Activated gamma-delta T cell treated with Interleukin-2 at 50 U/mL for 16 hours (primary cell): Measurements from ENCODE around the gene UBA1.

Experiments used
- DNase-seq: peaks from one replicate; pipeline ENCODE4 v3.0.0-alpha.2; 2020

UBA1 gene

DNA sequence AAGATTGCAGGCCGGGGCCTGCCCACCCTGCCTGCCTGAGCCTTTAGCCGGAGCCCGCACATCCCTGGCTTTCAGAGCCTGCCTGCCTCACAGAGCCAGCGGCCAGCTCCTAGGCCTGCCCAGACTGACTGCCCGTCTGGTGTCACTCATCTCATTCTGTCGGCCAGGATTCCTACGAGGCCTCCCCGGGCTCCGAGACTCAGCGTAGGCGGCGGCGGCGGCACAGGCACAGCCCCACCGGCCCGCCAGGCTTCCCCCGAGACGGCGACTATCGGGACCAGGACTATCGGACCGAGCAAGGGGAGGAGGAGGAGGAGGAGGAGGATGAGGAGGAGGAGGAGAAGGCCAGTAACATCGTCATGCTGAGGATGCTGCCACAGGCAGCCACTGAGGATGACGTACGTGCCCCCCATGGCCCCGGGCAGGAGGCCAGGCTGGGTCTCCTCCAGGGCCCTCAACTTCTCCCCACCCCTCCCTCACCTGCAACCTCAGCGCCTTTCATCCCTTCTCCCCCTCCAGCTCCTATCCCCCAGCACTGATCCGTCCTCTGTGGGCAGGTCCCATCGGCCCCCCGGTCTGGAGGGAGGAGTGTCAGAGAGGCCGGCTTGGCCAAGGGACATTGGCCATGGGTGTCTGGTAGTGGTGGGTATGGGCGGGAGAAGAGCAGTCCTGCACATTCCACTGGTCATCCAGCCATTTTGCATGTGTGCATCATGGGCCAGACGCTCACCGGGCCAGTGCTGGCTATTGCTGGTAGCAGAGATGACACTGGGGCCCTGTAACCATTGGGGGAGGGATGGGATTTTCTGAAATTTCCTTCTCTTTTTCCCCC lies 22.6 kb upstream of the UBA1 start:
- DNase-seq = no peak

DNA sequence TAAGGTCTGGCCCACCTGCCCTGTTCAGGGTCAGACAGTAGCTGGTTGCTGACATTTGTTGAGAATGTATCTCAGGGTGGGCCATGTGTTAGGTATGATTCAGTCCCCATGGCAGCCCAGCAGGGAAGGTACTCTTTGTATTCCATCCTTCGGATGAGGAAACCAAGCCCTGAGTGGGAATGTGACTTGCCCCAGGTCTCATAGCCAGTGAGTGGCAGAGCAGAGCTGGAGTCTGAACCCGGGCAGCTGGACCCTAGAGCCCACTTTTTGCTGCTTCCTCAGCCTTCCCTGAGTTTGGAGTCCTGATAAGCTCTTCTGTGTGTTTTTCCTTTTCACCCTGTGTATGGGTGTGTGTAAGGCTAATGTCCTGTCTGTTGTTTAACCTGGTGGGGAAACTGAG lies 21.6 kb upstream of the UBA1 start:
- no peak for DNase-seq

DNA sequence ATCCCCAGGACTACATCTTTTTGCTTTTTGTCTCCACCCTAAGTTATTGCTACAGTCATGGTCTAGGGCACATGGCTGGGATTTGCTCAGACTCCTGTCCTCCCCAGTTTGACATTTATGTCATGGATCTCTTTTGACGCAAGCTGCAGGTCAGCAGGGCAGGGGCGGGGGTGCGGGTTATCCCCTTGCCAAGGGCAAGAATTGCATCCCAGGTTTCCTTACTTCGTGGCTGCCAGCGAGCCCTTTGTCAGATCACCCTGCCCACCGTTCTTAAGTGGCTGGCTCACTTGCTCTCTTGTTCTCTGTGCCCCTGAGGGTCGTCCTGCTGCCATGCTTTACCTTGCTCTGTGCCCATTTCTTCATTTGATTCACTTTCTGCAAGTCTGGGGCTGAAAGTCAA lies 21.1 kb upstream of the UBA1 start:
- no peak for DNase-seq

DNA sequence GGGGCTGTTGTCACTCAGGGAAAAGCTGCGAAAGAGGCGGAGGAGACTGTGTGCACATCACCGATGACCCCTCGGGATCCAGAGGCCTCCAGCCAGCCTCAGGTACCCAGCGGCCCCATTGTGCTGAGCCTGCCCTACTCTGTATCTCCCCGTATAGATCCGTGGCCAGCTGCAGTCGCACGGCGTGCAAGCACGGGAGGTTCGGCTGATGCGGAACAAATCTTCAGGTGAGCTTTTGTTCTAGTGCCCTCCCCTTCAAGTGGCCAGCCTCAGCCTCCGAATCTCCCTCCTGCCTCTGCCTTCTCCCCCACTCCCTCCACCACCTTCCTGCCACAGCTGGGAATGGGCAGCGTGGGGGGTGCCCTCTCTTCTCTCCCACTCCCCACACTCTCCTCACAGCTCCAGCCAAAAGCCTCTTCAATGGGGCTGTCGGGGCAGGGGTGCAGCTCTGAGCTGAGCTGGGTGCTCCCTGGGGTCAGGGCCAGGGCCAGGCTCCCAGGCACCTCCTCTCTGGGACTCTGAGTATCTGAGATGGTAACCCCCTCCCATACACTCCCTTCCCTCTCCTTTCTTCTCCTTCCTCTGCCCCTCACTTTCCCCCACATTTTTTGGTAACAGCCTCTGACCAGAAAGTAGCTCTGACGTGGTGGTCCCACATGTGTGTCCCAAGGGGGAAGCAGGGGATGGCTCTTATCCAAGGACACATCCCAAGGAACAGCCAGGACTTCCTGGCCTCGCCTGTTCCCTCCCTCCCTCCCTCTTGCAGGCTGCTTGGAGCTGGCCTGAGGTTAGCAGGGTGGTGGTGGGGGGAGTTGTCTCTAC lies 20.4 kb upstream of the UBA1 start:
- DNase-seq = no peak

DNA sequence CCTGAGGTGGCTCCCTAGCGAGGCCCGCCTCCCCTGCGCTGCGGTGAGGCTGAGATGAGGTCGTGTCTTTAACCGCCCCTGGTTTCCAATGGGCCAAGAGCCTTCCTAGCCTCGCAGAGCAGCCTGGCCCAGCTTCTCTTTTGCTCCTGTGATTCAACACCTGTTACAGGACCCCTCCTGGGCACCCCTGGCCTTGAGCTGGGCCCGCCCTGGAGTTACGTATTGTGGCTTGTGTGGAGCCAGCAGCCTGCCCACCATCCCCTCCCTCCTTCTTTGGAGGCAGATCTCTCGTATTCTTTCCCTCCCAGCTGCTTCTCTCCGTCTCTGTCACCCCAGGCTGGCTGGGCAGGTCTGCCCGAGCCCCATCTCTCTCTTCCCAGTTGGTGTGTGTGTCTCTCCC lies 19.3 kb upstream of the UBA1 start:
- DNase-seq = no peak

DNA sequence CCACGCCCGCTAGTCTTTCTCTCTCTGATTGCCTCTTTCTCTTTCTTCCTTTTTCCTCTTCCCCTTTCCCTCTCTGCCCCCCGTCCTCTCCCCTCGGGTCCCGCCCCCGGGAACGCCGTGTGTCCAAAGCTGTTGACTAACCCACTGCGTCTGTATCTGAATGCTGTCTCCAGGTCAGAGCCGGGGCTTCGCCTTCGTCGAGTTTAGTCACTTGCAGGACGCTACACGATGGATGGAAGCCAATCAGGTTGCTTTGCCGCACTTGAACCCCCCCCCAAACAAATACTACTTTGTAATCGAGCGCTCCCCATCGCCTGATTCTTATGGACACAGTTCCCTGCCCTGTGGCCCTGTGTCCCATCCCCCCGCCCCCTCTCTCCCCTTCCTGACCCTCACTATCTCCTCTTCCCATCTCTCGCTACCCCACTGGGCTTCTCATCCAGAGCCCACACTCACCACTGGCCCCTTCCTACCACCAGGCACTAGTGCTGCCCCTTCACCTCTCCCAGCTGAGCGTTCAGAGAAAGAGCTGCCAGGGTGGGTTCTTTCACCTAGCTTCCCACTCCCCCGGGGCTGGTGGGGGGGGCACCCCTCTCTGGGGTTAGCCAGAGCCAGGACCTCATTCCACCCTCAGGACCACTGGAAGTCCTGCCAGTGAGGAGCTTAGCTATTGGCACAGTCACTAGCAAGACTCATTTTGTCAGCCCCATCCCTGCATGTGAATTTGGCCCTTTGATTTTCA lies 18.6 kb upstream of the UBA1 start:
- no peak for DNase-seq

DNA sequence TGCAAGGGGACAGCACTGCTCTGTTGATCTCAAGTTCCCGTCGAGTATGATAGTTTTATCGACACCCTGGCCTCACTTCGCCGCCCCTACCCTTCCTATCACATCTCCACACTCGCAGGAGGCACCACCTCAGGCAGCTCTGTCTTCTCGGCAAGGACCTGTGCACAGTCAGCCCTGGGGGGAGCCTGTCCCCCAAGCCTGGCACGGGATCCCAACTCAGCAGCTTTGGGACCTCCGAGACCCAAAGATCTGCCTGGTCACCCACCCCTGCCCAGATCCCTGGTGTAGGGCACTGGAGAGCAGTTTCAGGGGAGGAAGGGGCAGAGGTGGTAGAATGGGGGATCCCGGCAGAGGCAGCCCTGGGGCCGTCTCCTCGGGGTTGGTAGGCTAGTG lies 18.0 kb upstream of the UBA1 start:
- DNase-seq = no peak

DNA sequence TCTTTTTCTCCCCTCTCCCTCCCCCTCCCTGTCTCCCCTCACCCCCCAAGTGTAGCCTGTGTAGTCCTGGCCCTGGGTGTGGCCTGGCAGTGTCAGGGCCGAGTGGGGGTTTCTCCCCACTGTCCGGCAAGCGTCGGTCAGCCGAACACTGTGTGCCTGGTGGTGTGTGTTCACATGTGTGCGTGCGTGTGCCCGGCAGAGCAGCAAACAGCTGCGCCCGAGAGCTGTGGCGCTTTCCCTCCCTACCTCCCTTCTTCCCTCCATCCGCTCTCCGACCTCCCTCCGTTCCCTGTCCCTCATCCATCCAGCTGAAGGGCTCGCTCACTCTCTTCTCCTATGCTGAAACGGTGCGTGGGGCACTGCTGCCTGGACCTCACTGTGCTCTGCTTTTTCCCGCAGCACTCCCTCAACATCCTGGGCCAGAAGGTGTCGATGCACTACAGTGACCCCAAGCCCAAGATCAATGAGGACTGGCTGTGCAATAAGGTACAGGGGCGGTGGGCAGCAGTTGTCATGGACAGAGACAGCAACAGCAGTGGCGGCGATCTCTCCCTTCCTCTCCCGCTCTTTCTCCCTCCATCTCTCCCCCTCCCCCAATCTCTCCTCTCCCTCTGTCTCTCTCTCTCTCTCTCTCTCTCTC lies 17.4 kb upstream of the UBA1 start:
- no peak for DNase-seq

DNA sequence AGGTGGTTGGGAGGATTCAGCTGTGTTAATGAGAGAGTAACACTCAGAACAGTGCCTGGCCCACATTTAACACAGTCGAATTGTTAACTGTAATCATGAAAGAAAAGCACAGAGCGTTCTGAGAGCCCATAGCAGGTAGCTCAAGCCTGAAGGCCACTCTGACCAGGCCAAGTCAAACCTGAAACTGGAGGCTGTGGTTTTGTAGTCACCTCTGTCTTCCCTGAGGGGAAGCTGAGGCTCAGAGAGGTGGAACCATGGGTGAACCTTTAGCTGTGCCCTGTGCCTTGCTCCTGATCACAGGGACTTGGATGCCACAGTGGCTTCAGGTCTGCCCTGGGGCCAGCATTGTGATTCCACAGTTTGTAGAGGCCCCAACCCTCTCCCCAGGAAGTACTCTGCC lies 16.6 kb upstream of the UBA1 start:
- no peak for DNase-seq

DNA sequence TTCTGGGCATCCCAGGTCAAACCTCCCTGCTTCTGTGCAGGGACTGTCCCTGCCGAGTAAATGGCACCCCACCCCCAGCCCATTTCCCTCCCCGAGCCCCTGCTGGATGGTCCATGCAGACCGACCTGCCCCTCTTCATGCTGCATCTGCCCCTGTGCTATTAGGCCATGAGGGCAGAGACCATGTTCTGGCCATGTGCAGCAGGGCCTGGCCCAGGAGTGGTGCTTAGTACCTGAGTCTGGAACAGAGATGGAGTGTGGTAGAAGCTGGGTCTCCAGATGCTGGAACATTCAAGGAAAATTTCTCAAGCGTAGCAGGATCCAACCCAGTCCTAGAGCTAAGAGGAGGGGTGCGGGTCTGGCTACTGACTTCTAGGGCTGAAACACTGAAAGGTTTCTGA lies 15.3 kb upstream of the UBA1 start:
- no peak for DNase-seq

DNA sequence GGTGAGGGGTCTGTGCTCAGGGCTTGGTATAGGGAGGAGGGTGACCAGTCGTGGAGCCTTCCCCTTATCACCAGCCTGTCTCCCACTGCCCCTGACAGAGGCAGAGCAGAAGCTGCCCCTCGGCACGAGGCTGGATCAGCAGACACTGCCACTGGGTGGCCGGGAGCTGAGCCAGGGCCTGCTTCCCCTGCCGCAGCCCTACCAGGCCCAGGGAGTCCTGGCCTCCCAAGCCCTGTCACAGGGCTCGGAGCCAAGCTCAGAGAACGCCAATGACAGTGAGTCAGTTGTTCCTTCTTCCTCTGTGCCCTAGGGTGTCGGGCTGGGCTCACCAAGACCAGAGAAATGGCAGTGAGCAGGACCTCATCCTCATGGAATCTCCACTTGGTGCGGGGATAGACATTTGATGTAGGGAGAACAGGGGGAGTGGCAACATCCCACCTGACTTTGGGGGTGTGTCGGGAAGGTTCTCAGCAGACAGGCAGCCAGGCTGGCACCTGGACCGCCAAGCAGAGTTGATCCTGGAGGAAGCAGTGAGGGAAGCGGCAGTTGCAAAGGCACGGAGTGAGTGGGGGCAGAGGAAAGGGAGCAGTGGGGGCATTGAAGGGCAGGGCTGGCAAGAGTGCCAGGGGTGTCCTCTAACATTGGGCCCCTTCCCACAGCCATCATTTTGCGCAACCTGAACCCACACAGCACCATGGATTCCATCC lies 14.3 kb upstream of the UBA1 start:
- DNase-seq = no peak

DNA sequence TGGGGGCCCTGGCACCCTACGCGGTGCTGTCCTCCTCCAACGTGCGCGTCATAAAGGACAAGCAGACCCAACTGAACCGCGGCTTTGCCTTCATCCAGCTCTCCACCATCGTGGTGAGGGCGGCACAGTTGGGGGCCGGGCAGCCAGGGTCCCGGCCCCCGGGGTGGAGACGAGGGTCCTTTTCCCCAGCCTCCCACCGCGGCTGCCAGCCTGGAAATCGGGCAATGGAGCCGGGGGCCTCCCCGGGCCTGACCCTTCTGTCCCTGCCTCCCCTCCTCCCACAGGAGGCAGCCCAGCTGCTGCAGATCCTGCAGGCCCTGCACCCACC lies 13.7 kb upstream of the UBA1 start:
- no peak for DNase-seq

DNA sequence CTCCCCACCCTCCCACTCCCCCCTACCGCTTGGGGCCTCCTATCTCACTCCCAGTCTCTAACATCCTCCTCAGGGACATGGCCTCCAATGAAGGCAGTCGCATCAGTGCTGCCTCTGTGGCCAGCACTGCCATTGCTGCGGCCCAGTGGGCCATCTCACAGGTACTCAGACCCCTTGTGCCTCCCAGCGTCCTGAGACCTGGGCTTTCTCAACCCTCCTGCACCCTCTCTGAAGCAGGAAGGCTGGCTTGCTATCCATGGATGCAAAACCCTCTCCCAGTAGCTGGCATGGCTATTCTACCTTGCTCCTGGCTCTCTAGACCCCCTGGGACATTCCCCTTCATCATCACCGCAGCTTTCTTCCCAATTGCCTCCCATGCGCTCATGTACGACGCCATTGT lies 13.3 kb upstream of the UBA1 start:
- no peak for DNase-seq

DNA sequence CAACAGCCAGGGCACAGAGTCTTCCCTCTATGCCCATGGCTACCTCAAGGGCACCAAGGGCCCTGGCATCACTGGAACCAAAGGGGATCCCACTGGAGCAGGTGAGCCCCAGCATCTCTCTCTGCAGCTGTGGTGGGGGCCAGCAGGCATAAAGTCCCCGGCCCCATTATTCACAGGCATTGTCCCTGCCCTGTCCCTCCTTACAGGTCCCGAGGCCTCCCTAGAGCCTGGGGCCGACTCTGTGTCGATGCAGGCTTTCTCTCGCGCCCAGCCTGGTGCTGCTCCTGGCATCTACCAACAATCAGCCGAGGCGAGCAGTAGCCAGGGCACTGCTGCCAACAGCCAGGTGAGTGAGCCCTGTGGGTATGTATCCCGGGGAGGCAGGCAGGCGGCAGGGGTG lies 12.3 kb upstream of the UBA1 start:
- DNase-seq = no peak

DNA sequence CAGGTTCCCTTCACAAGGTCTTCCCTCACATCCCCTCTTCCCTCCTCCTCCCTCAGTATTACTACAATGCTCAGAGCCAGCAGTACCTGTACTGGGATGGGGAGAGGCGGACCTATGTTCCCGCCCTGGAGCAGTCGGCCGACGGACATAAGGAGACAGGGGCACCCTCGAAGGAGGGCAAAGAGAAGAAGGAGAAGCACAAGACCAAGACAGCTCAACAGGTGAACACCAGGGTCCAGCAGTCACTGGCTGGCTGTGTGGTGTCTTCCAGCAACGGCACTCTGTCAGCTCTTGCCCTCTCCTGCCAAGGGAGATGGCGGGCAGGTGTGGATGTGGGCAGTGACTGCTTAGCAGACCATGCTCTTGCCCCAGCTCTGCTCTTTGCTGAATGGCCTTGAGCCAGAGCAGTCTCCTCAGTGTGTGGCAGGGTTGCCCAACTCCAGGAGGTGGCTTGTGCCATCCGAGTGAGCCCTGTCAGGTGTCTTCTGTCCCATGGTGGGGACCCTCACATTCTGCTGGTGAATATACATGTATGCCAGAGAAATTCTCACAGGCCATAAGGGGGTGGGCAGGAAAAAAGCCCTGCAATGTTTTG lies 11.4 kb upstream of the UBA1 start:
- DNase-seq = no peak

DNA sequence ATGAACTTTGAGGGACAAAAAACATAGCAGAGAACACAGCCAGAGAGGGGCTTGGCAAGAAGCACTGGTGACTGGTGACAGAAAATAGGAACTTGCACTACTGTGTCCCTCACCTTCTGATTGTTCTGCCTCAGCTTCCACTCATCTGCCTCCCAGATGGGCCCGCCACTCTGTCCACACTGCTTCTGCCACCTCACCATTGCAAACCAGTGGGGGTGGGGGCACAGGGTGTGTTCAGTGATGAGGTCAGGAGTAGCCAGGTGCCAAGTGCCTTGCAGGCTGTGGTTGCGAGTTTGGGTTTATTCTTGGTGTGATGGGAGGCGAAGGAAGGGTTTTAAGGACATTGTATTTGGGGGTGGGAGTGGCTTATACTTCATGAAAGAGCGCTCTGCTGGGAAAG lies 9.1 kb upstream of the UBA1 start:
- no peak for DNase-seq

DNA sequence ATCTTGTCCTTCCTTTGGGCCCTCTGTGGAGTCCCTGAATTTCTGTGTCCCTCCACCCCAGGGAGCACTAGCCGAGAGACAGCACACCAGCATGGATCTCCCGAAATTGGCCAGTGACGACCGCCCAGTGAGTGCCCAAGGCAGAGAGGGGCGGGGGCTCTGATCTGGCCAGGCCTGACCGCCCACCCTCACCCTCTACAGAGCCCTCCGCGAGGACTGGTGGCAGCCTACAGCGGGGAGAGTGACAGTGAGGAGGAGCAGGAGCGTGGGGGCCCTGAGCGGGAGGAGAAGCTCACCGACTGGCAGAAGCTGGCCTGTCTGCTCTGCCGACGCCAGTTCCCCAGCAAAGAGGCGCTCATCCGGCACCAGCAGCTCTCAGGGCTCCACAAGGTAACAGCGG lies 8.4 kb upstream of the UBA1 start:
- no peak for DNase-seq

DNA sequence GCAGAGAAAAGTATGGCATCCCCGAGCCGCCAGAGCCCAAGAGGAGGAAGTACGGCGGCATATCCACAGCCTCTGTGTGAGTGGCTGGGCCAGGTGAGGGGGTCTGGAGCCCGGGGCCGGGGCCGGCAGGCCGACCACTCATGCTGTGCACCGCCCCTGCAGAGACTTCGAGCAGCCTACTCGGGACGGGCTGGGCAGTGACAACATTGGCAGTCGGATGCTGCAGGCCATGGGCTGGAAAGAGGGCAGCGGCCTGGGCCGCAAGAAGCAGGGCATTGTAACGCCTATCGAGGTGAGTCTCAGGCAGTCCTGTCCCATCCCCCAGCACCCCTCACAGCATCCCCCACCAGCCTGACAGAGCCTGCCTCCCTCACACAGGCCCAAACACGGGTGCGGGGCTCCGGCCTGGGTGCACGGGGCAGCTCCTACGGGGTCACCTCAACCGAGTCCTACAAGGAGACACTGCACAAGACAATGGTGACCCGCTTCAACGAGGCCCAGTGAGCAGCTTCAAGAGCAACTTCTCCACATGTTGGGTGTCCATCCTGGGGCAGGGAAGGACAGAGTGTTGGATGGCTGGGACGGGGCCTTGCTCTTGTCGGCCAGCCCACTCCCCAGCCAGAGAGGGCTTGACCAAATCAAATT lies 7.4 kb upstream of the UBA1 start:
- DNase-seq = no peak

DNA sequence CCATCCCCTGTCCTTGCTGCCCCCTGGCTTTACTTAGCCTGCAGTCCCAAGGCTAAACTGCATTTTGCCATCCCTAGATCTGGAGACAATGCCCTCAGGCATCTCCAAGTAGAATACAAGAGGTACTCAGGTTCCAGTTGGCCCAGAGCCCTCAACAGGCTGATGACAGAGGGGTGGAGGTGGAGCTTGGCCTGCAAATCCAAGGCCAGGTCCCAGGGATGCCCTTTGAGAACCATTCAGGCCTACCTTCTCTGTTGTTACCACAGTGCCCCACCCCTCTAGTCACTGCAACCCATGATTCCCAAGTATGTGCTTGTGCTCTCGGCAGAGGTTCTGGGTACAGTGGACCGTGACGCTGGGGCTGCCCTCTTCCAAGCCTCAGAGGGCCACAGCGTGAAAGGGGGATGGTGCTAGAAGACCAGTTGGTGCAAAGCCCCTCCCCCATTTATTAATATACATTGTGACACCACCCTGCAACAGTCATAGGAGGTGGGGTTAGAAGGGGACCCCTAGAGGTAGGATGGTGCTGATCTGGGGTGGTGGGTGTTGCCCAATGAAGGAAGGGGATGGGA lies 6.4 kb upstream of the UBA1 start:
- DNase-seq = no peak

DNA sequence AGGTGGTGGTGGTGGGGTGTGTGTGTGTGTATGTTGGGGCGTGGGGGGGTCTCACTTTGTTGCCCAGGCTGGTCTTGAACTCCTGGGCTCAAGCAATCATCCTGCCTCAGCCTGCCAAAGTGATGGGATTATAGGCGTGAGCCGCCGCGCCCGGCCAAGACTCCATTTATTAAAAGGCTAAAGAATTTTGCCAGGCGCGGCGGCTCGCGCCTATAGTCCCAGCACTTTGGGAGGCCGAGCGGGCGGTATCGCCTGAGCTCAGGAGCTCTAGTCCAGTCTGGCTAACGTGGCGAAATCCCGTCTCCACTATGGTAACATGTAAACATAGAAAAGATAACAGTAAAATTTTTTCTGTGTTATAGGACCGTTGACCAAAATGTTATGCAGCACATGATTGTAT lies 3.7 kb upstream of the UBA1 start:
- DNase-seq = no peak
